HEK293T (cell line): ENCODE results near the gene THSD4.

ENCODE experiments used
- FOXA1 ChIP-seq: fragments of 450-650 bp; IDR thresholded peaks from 2 replicates; pipeline ENCODE4 v1.6.1; 2016; ENCODE audit warnings: mild to moderate bottlenecking
- FOXK2 ChIP-seq: fragments of 450-650 bp; IDR thresholded peaks from 2 replicates; pipeline ENCODE4 v1.6.1; 2016; ENCODE audit warnings: mild to moderate bottlenecking
- FOXM1 ChIP-seq: fragments of 450-650 bp; IDR thresholded peaks from 2 replicates; pipeline ENCODE4 v1.6.1; 2017; ENCODE audit warnings: mild to moderate bottlenecking, borderline replicate concordance
- HDGF ChIP-seq: fragments of 450-650 bp; IDR thresholded peaks from 2 replicates; pipeline ENCODE4 v1.6.1; 2017; ENCODE audit warnings: antibody characterized with exemption, borderline replicate concordance
- L3MBTL2 ChIP-seq: fragments of 450-650 bp; conservative IDR thresholded peaks from 2 replicates; pipeline ENCODE4 v1.6.1; 2016; ENCODE audit warnings: mild to moderate bottlenecking
- LEF1 ChIP-seq: fragments of 450-650 bp; IDR thresholded peaks from 2 replicates; pipeline ENCODE4 v1.6.1; 2017; ENCODE audit warnings: mild to moderate bottlenecking, borderline replicate concordance
- PKNOX1 ChIP-seq: fragments of 450-650 bp; IDR thresholded peaks from 2 replicates; pipeline ENCODE4 v1.6.1; 2016
- SP1 ChIP-seq: fragments of 450-650 bp; IDR thresholded peaks from 2 replicates; pipeline ENCODE4 v1.6.1; 2017
- SUZ12 ChIP-seq: fragments of 450-650 bp; IDR thresholded peaks from 2 replicates; pipeline ENCODE4 v1.6.1; 2016; ENCODE audit warnings: mild to moderate bottlenecking
- TARDBP ChIP-seq: fragments of 450-650 bp; IDR thresholded peaks from 2 replicates; pipeline ENCODE4 v1.6.1; 2016

GRCh38 chr15:71562251-71562650 lies 447.0 kb downstream of the THSD4 start:
- TF ChIP-seq PKNOX1: no peak
- no peak for TF ChIP-seq SP1
- no peak for TF ChIP-seq TARDBP
- no peak for TF ChIP-seq FOXM1
- TF ChIP-seq LEF1: no peak
- TF ChIP-seq FOXK2: no peak
- no peak for TF ChIP-seq L3MBTL2
- TF ChIP-seq HDGF: no peak
- no peak for TF ChIP-seq SUZ12
- TF ChIP-seq FOXA1: no peak
